RWPE1 (cell line): ENCODE data around the gene ADAMTS13.

Experiments used
- CTCF ChIA-PET: fragments of 350-600 bp; sonication (Branson Sonifier 250); formaldehyde crosslinking; extraction: SDS; loops from one replicate; lab custom pipeline; 2021; lab: Yijun Ruan, JAX
- POLR2A ChIA-PET: fragments of 400-600 bp; formaldehyde crosslinking; extraction: SDS; loops from one replicate; lab custom pipeline; 2020; ENCODE audit warnings: antibody characterized with exemption; ENCODE audit not compliant: low non-redundant PET; lab: Yijun Ruan, JAX
- DNase-seq: peaks from one replicate; pipeline ENCODE4 v3.0.0; 2012; ENCODE audit warnings: low spot score
- H3K27ac ChIP-seq: fragments of 450-650 bp; 2 replicates; pipeline ENCODE4 v1.5.1; 2017
- CTCF ChIP-seq: fragments of 450-650 bp; conservative IDR thresholded peaks from 2 replicates; pipeline ENCODE4 v1.5.1; 2017; ENCODE audit warnings: low read depth, mild to moderate bottlenecking

Gene ADAMTS13

GRCh38 chr9:133507246-133507965, 85.2 kb downstream of the ADAMTS13 start:
- H3K27ac ChIP-seq = peak overlapping the region; percentile 51
- CTCF ChIA-PET = interaction anchor here (0.7 kb wide), 1 partner anchor 488 kb away, joined by 3 read pairs; no protein-coding TSS in a partner anchor
- POLR2A ChIA-PET = no interaction called here
- TF ChIP-seq CTCF = no peak
- DNase-seq = no peak

- CTCF ChIA-PET = no interaction called here
- DNase-seq = no peak
These were observed 85.9 kb downstream of the ADAMTS13 start for GRCh38 chr9:133508046-133508445.

More at GRCh38 chr9:133508046-133508445, 85.9 kb downstream of the ADAMTS13 start:
- no peak overlapping the region for H3K27ac ChIP-seq
- POLR2A ChIA-PET = no interaction called here
- no peak for TF ChIP-seq CTCF
